Neural progenitor cell (in vitro differentiated cells): ENCODE data around the gene KRTAP10-6.

Experiments used
- EZH2 ChIP-seq: fragments of 200-600 bp; sonication (generic); IDR thresholded peaks from 2 replicates; pipeline ENCODE4 v1.6.1; 2017; ENCODE audit warnings: antibody characterized with exemption, mild to moderate bottlenecking, moderate library complexity
- EZH2phosphoT487 ChIP-seq: fragments of 200-600 bp; sonication (generic); IDR thresholded peaks from 2 replicates; pipeline ENCODE4 v1.6.1; 2017; ENCODE audit warnings: antibody characterized with exemption
- TF ChIP-seq, protein P1 (sequence below): fragments of 200-600 bp; sonication (generic); IDR thresholded peaks from 2 replicates; pipeline ENCODE4 v1.5.1; 2017; ENCODE audit warnings: antibody characterized with exemption, mild to moderate bottlenecking

DNA sequence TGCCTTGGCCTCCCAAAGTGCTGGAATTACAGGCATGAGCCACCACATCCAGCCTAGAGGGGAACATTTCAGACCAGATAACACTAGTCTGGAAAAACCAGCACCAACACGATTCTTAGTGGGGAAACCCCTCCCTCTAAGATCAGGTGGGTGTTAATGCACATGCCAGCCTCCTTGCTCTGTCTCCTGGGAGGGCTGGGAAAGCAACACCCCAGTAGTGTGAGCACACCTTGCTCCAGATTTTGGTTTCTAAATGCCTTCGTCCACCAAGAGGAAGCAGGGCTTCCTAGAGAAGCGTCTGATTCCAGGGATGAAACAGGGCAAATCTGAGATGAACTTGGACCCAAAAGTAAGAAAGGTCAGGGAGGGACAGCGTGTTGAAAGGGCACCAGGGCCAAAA lies 21.0 kb downstream of the KRTAP10-6 start:
- TF ChIP-seq, protein P1, sequence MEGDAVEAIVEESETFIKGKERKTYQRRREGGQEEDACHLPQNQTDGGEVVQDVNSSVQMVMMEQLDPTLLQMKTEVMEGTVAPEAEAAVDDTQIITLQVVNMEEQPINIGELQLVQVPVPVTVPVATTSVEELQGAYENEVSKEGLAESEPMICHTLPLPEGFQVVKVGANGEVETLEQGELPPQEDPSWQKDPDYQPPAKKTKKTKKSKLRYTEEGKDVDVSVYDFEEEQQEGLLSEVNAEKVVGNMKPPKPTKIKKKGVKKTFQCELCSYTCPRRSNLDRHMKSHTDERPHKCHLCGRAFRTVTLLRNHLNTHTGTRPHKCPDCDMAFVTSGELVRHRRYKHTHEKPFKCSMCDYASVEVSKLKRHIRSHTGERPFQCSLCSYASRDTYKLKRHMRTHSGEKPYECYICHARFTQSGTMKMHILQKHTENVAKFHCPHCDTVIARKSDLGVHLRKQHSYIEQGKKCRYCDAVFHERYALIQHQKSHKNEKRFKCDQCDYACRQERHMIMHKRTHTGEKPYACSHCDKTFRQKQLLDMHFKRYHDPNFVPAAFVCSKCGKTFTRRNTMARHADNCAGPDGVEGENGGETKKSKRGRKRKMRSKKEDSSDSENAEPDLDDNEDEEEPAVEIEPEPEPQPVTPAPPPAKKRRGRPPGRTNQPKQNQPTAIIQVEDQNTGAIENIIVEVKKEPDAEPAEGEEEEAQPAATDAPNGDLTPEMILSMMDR = no peak
- TF ChIP-seq EZH2 = no peak
- no peak for TF ChIP-seq EZH2phosphoT487
